OCI-LY3 (cell line): ENCODE results near the gene CD6.

Experiments used
- H2AFZ ChIP-seq: fragments of 200-600, 300-600 bp; shearing (Covaris generic); 2 replicates; pipeline ENCODE4 v1.6.0; 2014; ENCODE audit warnings: antibody characterized with exemption, low read depth, low read length
- H3K27ac ChIP-seq: fragments of 200-600, 300-600 bp; sonication (generic); 2 replicates; pipeline ENCODE4 v1.5.1; 2014; ENCODE audit warnings: mild to moderate bottlenecking, low read length, moderate library complexity, mixed read lengths
- H3K27me3 ChIP-seq: fragments of 200-600, 300-600 bp; sonication (generic); 2 replicates; pipeline ENCODE4 v1.6.1; 2014; ENCODE audit warnings: low read depth, low read length, mixed read lengths
- H3K36me3 ChIP-seq: fragments of 200-600, 300-600 bp; sonication (generic); replicated peaks from 2 replicates; pipeline ENCODE3; 2014; ENCODE audit warnings: low read depth, low read length, mixed read lengths
- H3K4me1 ChIP-seq: fragments of 300-600, 200-600 bp; sonication (generic); 2 replicates; pipeline ENCODE4 v1.6.1; 2014; ENCODE audit warnings: low read length, mixed read lengths
- H3K4me2 ChIP-seq: fragments of 200-600, 300-600 bp; sonication (generic); 2 replicates; pipeline ENCODE4 v1.6.1; 2014; ENCODE audit warnings: low read length, mixed read lengths
- H3K4me3 ChIP-seq: fragments of 300-600, 200-600 bp; sonication (generic); 2 replicates; pipeline ENCODE4 v1.5.1; 2014; ENCODE audit warnings: antibody characterized with exemption, mild to moderate bottlenecking, low read length, moderate library complexity
- H3K79me2 ChIP-seq: fragments of 300-600, 200-600 bp; shearing (Covaris generic); 2 replicates; pipeline ENCODE4 v1.6.1; 2014; ENCODE audit warnings: mild to moderate bottlenecking, low read length, mixed read lengths
- H3K9ac ChIP-seq: fragments of 300-600, 200-600 bp; shearing (Covaris generic); 2 replicates; pipeline ENCODE4 v1.6.0; 2014; ENCODE audit warnings: mild to moderate bottlenecking, low read length, moderate library complexity
- H3K9me3 ChIP-seq: fragments of 200-600, 300-600 bp; shearing (Covaris generic); 2 replicates; pipeline ENCODE4 v1.6.1; 2014; ENCODE audit warnings: low read length, mixed read lengths; ENCODE audit not compliant: insufficient read depth
- H4K20me1 ChIP-seq: fragments of 200-600, 300-600 bp; sonication (generic); 2 replicates; pipeline ENCODE4 v1.6.1; 2016; ENCODE audit warnings: low read length, mixed read lengths; ENCODE audit not compliant: insufficient read depth
- CTCF ChIP-seq: fragments of 200-600, 300-600 bp; sonication (generic); IDR thresholded peaks from 2 replicates; pipeline ENCODE4 v1.5.1; 2014; ENCODE audit warnings: antibody characterized with exemption, low read length, low read depth
- EZH2phosphoT487 ChIP-seq: fragments of 200-600 bp; shearing (Covaris generic); IDR thresholded peaks from 2 replicates; pipeline ENCODE4 v1.6.1; 2018; ENCODE audit warnings: antibody characterized with exemption, mixed run types, low read depth

The CD6 gene

DNA sequence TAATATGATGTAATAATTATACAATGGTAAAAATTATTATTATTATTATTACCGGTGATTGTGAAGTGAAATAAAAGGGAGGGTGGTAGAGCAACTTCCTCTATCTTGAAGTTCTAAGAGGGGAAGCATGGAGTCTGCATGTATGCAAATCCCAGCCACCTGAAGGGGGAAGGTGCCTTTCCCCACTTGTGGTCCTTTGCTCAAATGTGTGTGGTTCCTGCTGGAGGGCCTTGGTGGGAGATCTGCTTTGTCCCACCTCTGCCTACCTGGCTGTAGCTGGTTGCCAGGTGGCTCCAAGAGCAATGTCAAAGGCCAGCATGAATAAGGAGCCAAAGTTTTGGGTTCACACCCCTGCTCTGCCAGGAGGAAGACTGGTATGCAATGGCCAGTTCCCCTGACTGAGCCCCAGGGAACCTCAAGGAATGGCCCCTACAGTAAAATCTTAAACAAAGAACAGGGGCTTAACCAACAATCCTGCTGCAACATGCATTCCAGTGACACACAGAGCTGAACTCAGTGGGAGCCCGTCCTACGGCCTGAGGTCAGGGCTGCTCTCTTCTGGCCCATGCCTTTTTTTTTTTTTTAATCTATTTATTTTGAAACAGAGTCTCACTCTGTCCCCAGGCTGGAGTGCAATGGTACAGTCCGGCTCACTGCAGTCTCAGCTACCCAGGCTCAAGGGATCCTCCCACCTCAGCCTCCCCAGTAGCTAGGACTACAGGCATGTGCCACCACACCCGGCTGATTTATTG is 38.7 kb upstream of the CD6 start:
- no peaks in the 10 kb centered on the region for H3K27me3 ChIP-seq
- H2AFZ ChIP-seq = no peak overlapping the region
- peak overlapping the region; percentile 91 for H3K4me2 ChIP-seq
- peak overlapping the region; percentile 84 for H3K27ac ChIP-seq
- H3K9me3 ChIP-seq = no peaks in the 10 kb centered on the region
- H3K4me1 ChIP-seq = peaks cover 55% of the 10 kb centered on the region
- TF ChIP-seq EZH2phosphoT487 (no peak), CTCF (no peak)
- peaks cover 30% of the 10 kb centered on the region for H4K20me1 ChIP-seq
- peaks cover 27% of the 10 kb centered on the region for H3K36me3 ChIP-seq
- H3K79me2 ChIP-seq = no peaks in the 10 kb centered on the region
- peak overlapping the region; percentile 56; the same call in 1 of the 2 replicates for H3K4me3 ChIP-seq
- peak overlapping the region; percentile 49 for H3K9ac ChIP-seq

DNA sequence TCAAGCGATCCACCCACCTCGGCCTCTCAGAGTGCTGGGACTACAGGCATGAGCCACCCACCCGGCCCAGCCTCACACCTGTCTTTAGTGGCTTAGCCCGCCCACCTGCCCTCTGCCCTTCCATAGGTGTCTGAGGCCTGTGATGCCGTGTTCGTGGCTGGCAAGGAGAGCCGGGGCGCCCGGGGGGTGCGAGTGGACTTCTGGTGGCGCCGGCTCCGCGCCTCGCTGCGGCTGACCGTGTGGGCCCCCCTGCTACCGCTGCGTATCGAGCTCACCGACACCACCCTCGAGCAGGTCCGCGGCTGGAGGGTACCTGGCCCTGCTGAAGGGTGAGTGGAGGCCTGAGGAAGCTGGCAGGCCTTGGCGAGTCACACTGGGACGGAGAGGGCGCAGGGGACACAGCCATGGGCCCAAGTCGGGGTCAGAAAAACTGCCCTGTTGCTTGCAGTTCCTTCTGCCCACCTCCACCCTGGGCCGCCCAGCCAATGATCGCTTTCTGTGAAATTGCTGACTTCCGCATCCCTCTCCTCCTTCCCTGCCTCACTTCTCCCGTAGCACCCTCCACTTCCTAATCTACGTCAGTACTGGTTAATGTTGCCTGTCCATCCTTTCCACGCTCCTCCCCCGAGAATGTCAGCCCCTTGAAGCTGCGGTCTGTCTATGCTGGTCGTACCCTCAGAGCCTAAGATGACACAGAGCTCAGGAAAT is 37.9 kb upstream of the CD6 start:
- peaks cover 29% of the 10 kb centered on the region for H3K36me3 ChIP-seq
- TF ChIP-seq EZH2phosphoT487 = no peak
- TF ChIP-seq CTCF = no peak
- H3K9me3 ChIP-seq = no peaks in the 10 kb centered on the region
- H3K4me2 ChIP-seq = peak overlapping the region; percentile 25; the same call in 1 of the 2 replicates
- no peaks in the 10 kb centered on the region for H3K27me3 ChIP-seq
- H2AFZ ChIP-seq = no peak overlapping the region
- H3K79me2 ChIP-seq = no peaks in the 10 kb centered on the region
- H4K20me1 ChIP-seq = peaks cover 37% of the 10 kb centered on the region
- no peak overlapping the region for H3K4me3 ChIP-seq
- H3K4me1 ChIP-seq = peaks cover 55% of the 10 kb centered on the region
- H3K27ac ChIP-seq = peak overlapping the region; percentile 84; the same call in 1 of the 2 replicates
- no peak overlapping the region for H3K9ac ChIP-seq

- Histone ChIP-seq H3K27me3 (no peaks in the 10 kb centered on the region), H3K79me2 (no peaks in the 10 kb centered on the region), H3K9ac (no peak overlapping the region), H2AFZ (no peak overlapping the region), H3K4me2 (peak overlapping the region; percentile 25; the same call in 1 of the 2 replicates), H3K9me3 (no peaks in the 10 kb centered on the region), H3K4me3 (no peak overlapping the region), H3K36me3 (peaks cover 34% of the 10 kb centered on the region), H3K27ac (no peak overlapping the region; the same call in 1 of the 2 replicates), H4K20me1 (peaks cover 44% of the 10 kb centered on the region), H3K4me1 (peaks cover 55% of the 10 kb centered on the region)
- TF ChIP-seq CTCF = no peak
Observed at GRCh38 chr11:60934124-60934789, 37.2 kb upstream of the CD6 start.
